Suprapubic skin (tissue), 4 donors: ENCODE data around the gene MROH2B.

Experiments
- EP300 ChIP-seq: sonication (generic); formaldehyde crosslinking; IDR thresholded peaks from one replicate; pipeline ENCODE4 v1.6.1; 2017; ENCODE audit warnings: antibody characterized with exemption
- POLR2AphosphoS5 ChIP-seq, 3 donors: sonication (generic); formaldehyde crosslinking; IDR thresholded peaks; one replicate each; pipeline ENCODE4 v1.6.1; 2017; ENCODE audit warnings: antibody characterized with exemption in 3 of 3
- TF ChIP-seq, protein P1 (sequence below), 2 donors: fragments of 200-600 bp in 1 of 2; fragments of 450-650 bp in 1 of 2; sonication (generic) in 1 of 2; IDR thresholded peaks; one replicate each; pipeline ENCODE4 v1.5.1; 2016 to 2019; ENCODE audit warnings: antibody characterized with exemption in 2 of 2, mild to moderate bottlenecking in 1 of 2, moderate library complexity in 1 of 2

DNA sequence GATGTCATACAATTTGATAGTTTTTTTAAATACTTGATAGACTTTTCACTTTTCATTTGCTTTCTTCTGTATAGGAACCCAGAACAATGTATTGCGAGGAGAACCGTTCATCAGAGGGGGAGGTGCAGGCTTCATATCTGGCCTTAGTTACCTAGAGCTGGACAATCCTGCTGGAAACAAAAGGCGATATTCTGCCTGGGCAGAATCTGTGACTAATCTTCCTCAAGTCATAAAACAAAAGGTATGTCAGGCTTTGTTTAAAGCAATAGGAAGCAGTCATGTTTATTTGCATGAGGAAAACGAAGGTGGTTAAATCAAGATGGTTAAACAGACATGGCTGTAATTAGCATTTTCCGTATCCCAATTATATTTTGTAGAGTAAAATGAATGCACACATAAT is 115.8 kb downstream of the MROH2B start:
- TF ChIP-seq, protein P1, sequence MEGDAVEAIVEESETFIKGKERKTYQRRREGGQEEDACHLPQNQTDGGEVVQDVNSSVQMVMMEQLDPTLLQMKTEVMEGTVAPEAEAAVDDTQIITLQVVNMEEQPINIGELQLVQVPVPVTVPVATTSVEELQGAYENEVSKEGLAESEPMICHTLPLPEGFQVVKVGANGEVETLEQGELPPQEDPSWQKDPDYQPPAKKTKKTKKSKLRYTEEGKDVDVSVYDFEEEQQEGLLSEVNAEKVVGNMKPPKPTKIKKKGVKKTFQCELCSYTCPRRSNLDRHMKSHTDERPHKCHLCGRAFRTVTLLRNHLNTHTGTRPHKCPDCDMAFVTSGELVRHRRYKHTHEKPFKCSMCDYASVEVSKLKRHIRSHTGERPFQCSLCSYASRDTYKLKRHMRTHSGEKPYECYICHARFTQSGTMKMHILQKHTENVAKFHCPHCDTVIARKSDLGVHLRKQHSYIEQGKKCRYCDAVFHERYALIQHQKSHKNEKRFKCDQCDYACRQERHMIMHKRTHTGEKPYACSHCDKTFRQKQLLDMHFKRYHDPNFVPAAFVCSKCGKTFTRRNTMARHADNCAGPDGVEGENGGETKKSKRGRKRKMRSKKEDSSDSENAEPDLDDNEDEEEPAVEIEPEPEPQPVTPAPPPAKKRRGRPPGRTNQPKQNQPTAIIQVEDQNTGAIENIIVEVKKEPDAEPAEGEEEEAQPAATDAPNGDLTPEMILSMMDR (IDR thresholded peaks at IDR 0.05): no peak
- TF ChIP-seq EP300: no peak
- TF ChIP-seq POLR2AphosphoS5 (IDR thresholded peaks at IDR 0.05): no peak
